Measurements from ENCODE around the gene CDK15.
"Not testable (repeated sequence)": the region's sequence is repeated elsewhere in the genome, so short reads cannot be mapped to it uniquely, and the experiment has no call there.

Gene CDK15

DNA sequence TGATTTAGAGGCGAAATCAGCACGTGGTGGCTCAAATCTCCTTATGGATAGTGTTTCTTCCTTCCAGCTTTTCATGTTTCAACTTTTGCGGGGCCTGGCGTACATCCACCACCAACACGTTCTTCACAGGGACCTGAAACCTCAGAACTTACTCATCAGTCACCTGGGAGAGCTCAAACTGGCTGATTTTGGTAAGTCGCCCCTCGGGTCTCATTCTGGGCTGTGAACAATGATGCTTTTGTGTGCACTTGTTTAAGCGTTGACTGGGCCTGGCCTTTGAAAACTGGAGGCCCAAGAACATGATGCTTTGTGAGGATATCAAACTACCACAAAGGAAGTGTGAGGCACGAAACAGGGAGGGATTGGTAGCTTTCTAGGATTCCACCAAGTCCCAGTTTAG, 27.4 kb downstream of the CDK15 start:
- no peak for DNase-seq

DNA sequence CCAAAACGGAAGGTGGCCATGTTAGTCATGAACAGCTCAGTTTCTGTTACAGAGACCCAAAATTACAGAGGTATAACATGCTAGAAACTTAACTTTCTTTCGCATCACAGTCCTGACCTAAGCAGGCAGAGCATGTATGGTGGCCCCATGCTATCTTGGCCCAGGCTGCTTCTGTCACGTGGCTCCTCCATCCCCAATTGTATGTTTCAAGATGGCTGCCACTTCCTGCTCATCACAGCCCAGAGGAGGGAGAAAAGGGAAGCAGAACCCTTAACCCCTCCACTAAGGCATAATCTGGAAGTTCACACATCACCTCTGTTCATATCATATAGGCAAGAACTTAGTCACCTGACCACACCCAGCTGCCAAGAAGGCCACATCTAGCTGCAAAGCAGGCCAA, 28.7 kb downstream of the CDK15 start:
- DNase-seq = no peak

DNA sequence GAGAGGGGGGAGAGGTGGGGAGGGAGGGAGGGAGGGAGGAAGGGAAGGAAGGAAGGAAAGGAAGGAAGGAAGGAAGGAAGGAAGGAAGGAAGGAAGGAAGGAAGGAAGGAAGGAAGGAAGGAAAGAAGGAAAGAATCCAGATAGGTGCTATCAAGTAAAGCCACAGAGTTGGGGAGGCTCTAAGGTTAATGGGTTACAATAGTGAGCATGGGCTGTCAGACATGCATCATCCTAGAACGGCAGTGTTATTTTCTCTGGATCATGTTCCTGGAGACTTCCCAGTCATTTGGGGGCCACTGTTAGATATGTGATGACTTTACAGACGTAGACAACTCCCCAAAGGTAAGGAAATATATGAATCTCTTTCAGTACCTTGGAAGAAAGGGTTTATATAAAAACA, 31.1 kb downstream of the CDK15 start:
- no peak for DNase-seq

DNA sequence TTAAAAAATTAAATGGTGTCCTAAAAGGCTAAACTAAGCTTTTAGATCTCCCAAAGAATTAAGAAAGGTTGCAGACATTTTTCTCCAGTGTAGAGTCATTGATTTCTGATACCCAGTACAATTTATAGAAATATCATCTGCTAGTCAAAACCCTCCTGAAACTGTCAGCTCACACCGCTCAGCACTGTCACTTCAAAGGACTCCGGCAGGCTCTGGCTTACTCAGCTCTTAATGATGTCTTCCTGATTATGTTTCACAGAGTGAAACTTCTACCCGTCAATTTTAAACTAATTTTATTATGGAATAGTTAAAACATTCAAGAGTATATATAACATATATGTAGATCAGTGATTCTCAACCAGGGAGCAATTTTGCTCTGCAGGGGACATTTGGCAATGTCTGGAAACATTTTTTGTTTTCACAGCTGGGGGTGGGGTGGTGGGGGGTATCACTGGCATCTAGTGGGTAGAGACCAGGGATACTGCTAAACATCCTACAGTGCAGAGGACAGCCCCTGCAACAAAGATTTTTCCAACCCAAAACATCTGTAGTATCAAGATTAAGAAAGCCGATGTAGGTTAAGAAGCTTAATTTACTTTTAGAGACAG, 31.6 kb downstream of the CDK15 start:
- peak; percentile 37 for DNase-seq

DNA sequence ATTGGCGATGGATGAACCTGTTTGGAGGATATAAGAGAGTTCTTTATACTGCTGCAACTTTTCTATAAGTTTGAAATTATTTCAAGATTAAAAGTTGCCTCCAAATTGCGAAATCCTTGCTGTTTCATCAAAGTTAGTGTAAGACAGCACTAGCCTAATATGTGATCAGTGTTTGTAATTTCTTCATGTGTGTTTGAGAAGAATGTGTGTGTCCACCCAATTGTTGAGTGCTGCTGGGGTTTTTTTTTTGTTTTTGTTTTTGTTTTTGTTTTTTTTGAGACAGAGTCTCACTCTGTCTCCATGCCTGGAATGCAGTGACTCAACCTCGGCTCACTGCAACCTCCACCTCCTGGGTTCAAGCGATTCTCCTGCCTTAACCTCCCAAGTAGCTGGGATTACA, 33.4 kb downstream of the CDK15 start:
- DNase-seq = no peak

DNA sequence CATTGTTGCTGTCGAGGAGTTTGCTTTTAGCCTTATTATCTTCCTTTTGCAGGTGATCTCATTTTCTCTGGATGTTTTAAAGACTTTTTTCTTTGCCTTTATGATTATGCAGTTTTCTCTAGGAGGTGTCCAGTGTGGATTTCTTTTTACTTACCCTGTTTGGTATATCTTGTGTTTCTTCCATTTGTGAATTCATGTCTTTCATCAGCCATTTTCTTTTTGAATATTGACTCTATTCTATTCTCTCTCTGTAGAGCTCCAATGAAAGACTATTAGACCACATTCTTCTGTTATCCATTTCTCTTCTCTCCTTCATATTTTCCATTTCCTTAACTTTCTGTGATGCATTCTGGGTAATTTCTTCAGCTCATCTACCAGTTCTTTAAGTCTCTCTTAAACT, 34.4 kb downstream of the CDK15 start:
- DNase-seq = no peak

DNA sequence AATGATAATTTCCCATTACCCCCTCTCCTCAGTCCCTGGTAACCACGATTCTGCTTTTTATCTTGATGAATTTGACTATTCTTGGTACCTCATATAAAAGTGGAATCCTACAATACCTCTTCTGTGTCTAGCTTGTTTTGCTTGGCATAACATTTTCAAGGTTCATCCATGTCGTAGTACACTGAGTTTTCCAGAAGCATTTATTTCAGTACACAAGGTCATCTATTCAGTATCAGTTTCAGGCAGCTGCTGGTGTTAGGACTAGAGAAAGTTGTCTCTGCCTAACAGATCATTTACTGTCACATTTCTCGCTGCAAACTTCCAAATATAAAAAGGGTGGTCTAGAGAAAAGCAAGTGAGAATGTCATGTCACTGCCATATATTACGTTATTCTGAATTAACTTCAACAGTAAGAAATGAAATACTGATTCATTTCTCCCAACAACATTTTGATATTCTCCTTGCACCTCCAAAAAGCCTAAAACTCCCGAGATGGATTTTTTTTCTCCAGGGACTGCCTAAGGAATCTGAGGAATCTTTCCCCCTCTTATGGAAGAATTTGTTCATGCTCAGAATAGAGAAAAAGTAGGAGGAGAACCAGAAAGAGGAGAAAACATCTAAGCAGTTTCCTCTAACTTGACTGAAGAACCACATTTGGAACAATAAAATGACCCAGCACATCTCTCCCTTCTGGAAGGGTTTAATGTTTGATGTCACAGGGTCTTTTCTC, 36.0 kb downstream of the CDK15 start:
- no peak for DNase-seq

DNA sequence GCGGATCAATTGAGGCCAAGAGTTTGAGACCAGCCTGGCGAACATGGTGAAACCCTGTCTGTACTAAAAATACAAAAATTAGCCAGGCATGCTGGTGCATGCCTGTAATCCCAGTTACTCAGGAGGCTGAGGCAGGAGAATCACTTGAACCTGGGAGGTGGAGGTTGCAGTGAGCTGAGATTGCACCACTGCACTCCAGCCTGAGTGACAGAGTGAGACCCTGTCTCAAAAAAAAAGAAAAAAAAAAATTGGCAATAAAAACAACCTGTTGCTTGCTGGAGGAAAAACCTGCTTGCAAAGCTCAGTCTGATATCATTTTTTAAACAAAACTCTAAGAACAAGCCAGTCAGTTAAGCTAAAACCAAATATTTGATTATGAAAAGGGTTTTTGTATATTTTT, 38.6 kb downstream of the CDK15 start:
- not testable (repeated sequence) for DNase-seq

DNA sequence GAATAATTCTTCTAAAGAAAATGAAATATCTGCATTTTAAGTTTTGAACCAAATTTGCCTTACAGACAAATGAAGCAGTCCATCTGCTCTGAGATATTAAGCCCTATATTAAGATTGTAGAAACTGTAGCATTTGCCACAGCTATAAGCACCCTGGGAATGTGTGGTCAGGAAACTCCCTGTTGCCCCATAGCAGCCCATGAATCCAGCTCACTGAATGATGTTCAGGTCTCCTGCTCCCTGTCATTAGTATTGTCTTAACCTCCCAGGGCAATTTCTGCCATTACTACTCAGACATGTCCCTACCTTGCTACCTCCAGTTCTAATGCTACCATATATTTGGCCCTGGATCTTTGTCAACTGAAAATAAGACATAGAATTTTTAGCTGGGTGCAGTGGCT, 41.1 kb downstream of the CDK15 start:
- no peak for DNase-seq

DNA sequence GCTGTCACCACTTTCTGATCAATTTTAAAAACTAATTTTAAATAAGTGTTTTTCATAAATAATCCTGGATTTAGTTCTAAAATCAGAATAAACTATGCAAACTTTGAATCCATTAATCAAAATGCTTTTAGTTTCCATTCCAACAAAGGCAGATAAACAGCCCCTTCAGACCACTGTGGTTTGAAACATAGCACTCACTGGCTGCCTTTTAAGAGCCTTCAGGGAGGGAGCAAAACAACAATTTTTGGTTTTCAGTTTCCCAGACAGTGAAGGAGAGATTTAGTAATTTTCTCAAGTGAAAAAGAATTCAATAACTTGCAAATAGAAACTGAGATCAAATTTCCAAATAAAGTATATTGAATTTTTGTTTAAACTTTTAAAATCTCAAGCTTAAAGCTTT, 46.1 kb downstream of the CDK15 start:
- no peak for DNase-seq

DNA sequence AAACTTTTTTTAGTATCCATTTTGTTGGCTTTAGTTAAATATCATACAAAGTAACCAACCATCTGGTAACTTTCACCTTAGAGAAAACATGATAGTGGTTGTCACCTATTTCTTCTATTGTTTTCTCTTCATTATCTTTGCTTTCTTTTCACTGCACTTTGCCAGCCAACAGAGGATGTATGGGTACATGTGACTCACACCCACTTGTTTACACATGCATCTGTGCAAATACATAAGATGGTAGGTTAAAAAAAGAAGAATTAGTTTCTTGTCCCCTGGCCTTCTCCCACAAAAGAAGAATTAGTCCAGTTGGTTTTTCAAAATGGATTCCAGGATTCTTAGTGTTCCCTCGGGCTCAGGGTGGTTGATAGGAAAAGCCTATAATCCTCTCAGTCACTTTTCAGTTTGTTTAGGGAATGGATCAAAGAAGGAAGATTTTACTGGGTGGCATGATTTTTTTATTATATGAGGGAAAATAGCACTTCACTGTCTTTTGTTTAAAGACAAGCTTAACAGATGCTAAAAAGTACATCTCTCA, 46.6 kb downstream of the CDK15 start:
- DNase-seq = no peak

DNA sequence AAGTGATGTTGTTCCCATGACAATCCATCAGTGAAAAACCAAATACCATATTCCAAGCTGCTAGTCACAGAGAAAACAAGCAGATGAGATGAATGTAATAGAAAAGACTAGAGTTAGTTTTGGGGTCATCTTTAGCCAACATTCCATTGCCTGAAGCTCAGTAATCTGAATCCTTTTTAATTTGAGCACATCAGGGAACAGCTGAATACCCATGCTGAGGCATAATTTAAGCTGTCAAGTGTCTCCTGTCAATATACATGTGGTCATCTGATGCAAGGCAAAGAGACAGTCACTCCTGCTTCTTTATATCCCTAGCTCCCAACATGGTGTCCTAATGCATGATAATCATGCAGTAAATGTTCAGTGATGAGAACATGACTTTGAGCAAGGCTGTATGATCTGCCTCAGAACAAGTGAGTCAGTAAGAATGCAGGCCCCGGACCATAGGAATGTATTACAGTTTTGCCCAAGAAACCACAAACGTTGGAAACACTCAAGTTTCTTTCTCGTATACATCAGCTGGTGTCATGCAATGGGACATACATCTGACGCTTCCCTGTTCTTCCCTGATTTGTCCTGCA, 48.0 kb downstream of the CDK15 start:
- DNase-seq = no peak

DNA sequence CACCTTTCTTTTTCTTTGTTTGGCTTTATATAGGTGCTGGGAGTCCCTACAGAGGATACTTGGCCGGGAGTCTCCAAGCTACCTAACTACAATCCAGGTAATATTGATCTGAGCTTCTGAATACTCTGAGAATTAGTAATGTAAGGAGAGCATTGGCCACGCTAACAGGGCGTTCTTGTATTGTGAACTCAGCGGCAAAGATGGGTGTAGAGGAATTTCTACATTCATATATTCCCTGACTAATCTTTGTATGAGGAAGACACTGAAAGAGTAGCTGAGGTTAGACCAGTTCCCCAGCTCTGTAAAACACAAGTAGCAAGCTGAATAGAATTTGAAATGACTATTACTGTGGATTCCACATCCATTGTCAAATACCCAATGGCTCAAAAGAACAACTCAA, 48.5 kb downstream of the CDK15 start:
- DNase-seq = no peak

DNA sequence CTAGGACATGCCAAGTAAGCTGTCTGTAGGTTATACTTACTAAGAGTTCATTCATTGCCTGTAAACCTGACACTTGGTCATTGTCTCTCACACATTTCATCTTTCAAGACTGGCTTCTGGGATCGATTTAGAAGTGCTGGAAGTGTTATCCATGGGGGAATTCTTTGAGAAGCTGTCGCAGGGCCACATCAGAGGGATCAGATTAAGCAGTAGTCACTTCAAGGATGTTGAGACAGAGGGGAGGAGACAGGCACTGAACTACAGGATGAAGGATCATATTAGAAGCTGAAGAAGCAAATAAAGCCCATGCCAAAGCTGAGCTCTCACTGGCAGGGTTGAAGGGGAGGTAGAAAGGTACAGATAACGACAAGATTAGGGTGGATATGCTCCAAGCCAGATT, 49.0 kb downstream of the CDK15 start:
- no peak for DNase-seq

DNA sequence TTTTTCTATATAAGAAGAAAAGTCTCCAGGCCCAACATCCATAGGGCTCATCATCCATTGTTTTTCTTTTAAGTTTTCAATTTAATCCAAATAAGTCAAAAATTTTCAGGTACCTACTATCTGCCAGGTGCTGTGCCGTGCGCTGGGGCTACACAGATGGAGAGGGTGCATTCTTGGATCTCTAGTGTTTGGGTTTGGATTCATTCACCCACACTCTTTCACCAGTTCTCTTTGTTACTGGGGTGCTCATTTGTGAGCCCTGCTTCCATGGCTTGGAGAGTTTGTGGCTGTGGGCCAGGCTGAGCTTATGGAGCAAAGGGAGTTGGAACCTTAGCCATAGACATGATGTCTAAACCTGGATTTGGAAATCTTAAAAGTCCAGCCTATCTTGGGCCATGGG, 51.0 kb downstream of the CDK15 start:
- DNase-seq = no peak

DNA sequence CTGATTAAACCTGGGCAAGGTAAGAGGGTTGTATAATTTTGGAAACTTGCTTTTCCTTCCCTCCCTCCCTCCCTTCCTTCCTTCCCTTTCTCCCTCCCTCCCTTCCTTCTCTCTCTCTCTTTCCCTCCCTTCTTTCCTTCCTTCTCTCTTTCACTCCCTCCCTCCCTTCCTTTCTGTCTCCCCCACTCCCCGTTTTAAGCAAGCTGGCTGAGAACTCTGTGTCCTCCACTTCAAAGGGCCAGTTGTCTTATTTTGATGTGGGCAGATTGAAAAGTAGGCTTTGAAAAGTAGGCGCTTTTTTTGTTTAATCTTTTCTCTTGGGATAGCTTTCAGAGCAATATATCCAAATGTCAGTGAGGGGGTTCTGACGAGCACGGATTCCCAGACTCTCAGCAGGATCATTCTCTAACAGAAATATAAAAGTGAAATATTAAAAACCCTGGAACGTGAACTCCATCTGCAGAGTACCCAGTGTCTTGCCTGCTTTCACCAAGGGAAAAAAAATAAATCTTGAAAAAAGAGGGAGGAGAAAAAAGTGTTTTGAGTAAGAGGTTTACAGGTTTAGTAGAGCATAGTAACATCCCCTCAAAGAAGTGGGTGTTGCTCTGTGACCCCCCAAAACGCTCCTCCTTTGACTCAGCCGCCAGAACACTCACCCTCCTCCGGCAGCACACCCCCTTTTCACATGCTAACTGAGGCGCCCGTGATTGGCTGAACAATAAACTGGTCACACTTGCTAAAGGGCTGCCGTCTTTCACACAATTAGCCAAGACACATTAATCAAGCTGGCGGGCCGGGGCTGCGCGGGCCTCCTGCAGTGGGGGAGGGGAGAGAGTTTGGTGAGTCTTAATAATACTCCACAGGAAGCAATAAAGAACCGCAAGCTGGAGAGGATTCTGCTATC, 52.2 kb downstream of the CDK15 start:
- peak; percentile 32 for DNase-seq

DNA sequence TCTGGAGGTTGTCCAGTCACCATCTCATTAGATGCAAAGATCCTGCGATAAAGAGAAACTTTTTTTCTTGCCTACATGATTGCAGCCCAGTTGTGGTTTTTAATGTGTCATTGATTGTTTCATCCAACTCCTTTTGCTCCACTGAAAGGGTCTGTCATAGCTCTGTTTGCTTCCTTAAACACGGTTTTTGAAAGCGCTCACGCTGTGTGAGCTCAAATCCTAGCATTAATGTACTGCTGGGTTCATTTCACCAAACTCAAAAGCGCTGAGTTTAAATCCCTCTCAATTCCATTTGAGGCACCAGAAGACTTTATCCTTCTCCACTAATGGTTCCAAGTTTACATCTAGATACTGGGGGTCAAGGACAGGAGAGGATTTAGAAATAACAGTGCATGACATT, 53.6 kb downstream of the CDK15 start:
- no peak for DNase-seq

DNA sequence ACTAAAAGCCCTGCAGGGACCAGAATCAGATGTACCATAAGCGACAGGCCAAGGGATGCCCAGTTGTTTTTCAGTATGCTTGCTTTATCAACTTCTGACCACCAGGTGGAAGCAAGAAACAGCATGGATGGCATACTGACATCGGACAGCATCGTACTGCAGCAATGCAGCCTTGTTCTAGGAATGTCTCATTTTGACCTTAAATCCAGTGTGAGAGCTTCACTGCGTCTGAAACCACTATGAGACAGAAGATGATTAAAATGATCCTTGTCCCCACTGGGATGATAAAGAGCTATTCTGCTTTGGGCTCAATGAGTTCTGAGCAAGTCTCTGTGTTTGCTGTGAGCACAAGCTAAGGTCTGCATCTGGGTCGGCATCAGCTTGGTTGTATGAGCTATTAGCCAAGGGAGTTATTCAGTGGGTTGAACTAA, 54.3 kb downstream of the CDK15 start:
- DNase-seq = peak; percentile 69

DNA sequence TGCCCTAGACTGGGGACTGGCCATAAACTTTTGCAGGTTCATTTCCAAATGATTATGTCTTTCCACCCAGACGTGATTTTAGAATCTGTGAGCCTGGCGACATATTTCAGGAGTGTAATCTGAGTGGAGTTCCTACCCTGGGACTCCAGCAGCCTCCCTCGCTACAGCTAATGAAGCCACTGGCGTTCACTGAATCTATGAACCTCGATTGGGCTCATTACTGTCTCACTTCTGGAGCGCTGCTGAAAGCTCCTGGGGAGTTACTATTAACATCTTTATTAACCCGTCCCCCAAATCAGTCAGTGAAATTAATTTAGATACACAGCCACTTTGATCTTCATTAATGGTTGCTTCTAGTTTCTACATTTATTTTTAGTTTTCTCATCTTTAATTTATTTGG, 56.5 kb downstream of the CDK15 start:
- no peak for DNase-seq

DNA sequence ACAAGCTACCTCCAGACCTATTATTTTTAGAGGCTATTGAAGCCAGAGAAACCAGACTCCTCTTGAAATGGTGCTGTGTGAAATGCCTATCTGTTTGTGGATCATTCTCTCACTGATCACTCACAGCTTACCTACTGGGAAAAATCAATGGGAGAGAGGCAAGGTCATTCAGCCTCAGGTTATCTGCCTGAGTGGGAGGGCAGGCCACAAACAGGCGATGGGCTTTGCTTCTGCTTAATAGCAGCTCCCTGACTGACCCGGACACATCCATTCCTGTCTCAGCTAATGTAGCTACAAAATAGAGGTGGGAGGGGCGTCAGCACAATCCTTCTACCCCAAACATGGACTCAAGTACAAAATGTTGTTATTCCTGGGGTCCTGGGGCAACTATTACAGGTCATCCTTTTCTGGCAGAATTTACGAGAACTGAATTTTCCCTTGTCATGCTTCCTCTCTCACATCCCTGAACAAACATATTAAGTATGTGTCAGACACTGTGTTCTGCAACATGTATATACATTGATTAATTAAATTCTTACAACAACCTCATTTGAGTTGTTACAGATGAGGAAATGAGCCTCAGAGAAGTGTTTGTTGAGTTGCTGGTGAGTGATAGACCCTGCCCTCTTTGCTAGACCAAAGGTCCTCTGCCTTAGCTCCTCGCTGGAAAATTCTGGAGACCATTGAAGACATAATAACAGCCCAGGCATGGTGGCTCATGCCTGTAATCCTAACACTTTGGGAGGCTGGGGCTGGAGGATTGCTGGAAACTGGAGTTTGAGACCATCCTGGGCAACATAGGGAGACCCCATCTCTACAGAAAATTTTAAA, 60.5 kb downstream of the CDK15 start:
- DNase-seq = no peak

DNA sequence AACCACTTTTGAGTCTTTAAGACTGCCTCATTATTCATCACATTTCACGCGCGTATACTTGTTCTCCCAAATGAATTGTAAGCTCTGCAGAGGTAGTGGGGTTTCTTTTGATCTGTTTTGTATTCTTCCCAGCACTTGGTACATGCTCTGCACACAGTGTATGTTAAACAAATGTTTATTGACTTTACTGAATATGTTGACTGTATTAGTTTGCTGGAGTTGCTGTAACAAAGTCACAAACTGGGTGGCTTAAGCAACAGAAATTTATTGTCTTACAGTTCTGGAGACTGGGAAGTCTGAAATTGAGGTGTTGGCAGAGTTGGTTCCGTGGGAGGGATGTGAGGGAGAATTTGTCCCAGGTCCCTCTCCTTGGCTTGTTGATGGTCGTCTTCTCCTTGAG, 65.1 kb downstream of the CDK15 start:
- no peak for DNase-seq

DNA sequence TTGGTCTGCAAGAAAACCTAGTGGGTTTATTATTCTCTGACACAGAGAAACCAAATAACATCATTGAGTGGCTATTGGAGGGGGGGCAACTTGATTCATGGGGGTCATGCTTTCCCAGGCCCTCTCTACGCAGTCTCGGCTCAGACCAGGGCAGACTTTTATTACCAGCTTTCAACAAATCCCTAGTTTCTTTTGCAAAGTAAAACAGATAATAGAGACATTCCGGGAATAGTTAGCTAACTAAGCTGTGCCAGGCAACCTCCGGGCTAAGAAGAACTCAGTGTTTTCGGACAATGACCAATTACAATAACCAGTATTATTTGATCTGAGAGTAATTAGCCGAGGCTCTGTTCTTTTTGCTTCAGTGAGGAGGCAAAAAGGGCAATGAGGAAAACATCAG, 66.3 kb downstream of the CDK15 start:
- no peak for DNase-seq

Data from activated CD4-positive, alpha-beta T cell treated with anti-CD3 and anti-CD28 coated beads, Interleukin-2, Interleukin-6, amounts not matched to agents 100 ng/mL and 50 ng/mL, durations not matched to agents 16 hours and 8 hours (primary cell).